IPS-NIHi11 (cell line): ENCODE results near the gene SLC39A11.
"Not testable (repeated sequence)": the region's sequence is repeated elsewhere in the genome, so short reads cannot be mapped to it uniquely, and the experiment has no call there.

ENCODE experiments used
- DNase-seq: peaks from one replicate; pipeline ENCODE4 v3.0.0; 2012; ENCODE audit warnings: mixed read lengths, low spot score

The SLC39A11 gene, protein sequence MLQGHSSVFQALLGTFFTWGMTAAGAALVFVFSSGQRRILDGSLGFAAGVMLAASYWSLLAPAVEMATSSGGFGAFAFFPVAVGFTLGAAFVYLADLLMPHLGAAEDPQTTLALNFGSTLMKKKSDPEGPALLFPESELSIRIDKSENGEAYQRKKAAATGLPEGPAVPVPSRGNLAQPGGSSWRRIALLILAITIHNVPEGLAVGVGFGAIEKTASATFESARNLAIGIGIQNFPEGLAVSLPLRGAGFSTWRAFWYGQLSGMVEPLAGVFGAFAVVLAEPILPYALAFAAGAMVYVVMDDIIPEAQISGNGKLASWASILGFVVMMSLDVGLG

DNA sequence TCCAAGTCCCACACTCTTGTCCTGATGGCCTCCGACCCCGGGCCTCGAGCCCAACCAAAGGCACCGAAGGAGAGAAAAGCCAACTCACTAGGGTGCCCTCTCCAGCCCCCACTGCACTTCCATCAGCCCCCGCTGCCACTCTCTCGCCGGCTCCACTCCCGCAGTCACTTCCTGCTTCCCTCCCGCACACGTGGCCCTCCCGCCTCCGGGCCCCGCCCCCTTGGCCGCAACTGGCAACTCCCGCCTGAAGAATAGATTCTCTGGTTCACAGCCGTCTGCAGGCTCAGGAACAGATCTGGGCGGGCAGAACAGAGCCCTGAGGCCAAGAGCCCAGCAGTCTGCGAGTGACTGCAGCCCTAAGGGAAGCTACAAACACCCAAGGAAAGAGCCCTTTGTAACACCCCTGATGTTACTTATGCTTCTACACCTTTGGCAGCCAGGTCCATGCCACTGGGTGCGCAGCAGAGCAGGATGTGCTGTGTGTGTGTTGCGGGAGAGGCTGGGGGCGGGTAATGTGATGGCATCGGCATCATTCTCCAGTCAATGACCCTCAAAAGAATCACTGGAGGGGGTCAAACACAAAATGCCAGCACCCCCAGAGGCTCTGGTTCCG lies at the start of gene SLC39A11:
Gene SLC39A11, minus strand, starts transcription at position 166 of the 613 bp plus-strand sequence. CDS start 3,924 bp downstream, outside the sequence.
- peak; percentile 97 for DNase-seq

DNA sequence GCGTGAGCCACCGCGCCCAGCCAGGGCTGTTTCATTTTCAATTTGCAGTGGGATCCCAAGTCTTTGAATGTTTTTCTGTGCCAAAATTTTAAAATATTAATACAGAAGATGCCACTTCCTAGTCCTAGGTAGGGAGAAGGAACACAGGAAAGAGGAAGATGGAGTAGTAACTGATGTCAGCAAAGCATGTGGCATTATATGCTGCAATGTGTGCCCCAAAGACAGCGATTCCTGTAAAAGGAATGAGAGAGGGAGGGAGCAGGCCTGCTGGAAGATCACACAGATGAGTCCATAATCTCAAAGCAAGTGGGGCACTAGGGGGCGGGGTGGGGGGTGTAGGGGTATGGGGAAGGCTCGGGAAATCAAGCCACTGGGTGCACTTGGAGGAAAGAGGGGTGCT lies 48.9 kb upstream of the SLC39A11 start:
- no peak for DNase-seq

DNA sequence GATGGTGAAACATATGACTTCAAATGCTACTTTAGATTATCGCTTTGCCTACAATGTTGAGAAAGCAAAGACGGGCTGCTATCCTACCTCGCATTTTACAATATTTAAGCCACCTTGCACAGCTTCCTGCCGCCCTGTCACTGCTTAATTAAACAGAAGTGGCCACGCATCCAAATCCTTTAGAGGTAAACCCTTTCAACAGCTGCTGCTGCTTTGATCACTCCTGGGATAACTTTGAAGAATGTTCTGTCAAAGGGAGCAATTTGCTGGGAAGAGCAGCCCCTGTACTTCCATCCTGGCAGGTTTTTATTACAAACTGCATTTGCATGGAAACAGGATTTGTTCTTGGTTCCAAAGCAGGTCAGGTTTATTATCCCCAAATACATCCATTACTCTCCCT lies 48.1 kb upstream of the SLC39A11 start:
- no peak for DNase-seq

DNA sequence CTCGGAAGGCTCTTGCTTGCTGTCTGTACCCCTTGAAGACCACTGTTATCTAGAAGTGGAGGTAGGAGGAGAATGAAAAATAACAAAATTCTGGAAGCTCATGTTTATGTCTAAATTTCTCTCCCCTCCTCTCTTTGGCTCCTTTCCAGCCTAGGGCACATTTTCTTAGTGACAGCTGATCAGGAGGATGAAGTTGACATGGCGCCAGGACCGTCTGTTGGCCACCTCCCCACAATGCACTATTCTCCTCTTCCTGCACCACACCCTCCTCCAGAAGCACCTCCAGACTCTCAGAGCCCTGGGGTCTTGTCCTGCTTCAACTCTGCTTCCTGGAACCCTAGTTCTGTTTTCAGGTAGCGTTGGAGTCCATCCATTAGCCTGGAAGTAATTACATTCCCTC lies 46.8 kb upstream of the SLC39A11 start:
- DNase-seq, result no peak

DNA sequence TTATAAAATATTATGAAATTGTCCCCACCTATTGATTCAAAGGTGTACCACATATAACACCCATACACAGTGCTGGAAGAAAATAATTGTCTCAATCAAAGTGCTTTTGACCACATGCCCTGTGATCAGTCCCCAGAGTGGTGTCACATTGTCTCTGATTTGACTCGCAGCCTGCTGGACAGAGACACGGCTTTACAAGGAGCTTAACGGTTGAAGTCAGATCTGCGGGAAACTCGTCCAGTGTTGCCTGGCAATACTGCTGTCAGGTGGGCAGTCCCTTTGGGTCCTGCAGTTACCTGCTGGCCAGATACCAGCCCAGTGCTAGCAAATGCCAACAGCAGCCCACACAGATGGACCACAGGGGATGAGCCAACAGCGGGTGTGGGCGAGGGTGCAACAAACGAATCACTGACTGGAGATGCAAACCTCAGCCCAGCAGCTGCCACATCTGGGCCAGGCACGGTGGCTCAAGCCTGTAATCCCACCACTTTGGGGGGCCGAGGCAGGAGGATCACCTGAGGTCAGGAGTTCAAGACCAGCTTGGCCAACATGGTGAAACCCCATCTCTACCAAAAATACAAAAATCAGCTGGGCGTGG lies 46.2 kb upstream of the SLC39A11 start:
- DNase-seq, result peak; percentile 35

DNA sequence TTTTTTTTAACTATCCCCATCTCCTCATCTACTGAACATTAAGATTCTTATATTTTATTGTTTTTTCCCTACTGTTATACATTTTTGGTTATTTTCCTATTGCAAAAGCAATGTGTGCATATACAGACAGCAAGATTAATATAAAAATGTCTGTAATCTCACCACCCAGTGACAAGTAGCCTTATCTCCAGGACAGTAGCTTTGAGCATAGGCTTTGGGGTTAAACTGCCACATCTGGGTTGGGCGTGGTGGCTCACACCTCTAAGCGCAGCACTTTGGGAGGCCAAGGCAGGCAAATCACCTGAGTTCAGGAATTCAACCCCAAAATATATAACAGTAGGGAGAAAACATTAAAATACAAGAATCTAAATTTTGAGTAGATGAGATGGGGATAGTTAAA lies 44.9 kb upstream of the SLC39A11 start:
- DNase-seq, result no peak

DNA sequence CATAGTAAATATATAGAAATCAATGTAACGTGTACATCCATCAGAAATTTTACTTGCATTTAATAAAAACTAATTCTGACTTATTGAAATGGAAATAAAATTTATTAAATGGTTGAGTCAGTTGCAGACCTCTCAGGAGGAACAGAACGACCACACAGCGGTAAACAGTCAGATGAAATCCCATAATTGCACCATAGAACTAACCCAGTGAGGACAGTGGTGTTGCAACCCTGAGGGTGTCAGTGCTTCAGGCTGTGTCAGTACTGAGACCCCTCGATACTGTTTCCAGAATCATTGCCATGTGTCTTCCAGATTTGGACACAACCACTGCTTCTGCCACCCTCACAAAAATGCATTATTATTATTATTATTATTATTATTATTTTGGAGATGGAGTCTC lies 43.3 kb upstream of the SLC39A11 start:
- no peak for DNase-seq

DNA sequence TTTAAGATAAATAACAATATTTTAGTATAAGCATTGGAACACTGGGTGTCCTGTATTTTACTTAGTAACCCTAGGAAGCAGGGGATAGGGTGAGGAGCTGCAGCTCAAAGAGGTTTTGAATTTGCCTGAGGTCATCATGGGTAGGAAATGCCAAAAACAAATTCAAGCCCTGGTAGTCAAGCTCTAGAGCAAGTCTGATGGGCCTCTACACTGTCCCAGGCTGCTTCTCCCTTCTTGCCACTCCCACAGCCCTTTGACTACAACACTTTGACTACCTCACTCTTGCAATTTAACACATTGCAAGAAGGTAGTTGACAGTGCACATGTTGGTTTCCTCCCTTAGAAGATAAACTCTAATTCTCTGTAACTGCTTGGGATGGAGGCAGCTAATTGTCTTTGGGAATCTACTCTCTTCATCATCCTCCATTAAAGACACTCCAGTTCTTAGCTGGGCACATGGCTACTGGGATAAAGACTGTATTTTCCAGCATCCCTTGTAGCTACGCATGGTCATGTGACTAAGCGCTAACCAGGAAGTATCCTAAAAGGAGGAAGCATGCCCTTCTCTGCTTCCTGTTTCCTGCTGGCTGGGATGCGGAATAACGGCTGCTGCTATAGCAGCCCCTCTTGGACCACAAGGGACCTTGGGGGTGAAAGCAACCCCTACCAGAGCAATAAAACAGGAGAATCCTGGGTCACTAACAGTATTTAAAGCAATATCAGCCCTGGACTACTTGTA lies 41.6 kb upstream of the SLC39A11 start:
- no peak for DNase-seq

DNA sequence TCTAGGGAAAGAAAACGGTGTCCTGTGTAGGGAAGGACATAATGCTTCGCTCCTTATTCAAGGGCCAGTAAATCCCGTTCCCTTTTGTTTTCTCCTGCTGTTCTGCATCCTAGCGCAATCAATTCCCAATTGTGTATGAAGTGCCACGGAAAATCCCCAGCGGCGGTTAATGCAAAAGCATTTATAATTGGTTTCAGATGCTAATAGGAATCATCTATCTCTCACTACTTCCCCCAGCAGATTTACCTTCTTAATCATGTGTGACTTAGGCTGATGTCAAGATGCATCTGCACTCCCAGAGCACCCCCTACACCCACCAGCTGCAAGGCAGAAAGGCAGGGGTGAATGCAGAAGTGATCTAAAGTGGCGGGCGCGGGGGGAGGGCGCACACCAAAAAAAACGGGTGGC lies 39.6 kb upstream of the SLC39A11 start:
- DNase-seq, result no peak

DNA sequence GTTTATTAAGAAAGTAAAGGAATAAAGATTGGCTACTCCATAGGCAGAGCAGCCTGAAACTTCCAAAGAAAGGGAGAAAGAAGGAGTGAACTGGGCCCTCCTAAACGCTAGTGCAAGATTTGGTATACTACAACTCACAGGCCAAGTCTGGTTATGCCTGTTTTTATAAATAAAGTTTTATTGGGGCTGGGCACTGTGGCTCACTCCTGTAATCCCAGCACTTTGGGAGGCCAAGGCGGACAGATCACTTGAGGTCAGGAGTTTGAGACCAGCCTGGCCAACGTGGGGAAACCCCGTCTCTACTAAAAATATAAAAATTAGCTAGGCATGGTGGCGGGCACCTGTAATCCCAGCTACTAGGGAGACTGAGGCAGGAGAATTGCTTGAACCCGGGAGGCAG lies 39.0 kb upstream of the SLC39A11 start:
- not testable (repeated sequence) for DNase-seq

DNA sequence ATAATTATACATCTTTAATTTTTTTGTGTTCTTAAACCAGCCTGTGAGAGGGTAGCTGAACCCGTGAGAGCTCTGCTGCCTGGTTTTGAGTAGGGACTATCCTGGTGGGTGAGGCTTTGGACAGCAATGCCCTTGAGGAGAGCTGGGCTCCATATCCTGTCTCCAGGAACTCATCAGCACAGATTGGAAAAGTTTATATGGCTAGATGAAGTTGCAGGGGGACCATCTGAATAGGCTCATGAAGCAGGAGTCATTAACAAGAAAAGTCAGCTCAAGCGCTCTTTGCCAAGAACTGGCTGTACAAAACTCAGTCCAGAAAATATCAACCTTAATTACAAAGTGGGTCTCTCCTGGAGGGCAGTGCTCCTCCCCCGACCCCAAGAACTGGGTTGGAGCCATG lies 38.5 kb upstream of the SLC39A11 start:
- no peak for DNase-seq

DNA sequence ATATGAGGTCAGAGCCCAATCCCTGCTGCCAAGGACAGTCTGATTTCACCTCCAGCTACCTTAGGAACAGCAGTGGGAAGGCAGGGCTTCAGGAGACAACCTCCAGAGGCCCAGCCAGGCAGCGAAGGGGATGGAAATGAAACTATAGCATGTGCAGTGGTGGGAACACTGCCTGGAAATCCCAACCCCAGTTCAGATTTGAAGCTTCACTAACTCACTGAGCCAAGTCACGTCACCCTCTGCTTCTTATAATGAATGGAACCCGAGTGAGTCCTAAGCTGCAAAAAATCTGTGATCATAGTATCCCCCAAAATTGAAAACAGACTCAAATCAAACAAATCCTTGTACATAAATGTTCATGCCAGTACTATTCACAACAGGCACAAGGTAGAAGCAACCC lies 36.0 kb upstream of the SLC39A11 start:
- no peak for DNase-seq

DNA sequence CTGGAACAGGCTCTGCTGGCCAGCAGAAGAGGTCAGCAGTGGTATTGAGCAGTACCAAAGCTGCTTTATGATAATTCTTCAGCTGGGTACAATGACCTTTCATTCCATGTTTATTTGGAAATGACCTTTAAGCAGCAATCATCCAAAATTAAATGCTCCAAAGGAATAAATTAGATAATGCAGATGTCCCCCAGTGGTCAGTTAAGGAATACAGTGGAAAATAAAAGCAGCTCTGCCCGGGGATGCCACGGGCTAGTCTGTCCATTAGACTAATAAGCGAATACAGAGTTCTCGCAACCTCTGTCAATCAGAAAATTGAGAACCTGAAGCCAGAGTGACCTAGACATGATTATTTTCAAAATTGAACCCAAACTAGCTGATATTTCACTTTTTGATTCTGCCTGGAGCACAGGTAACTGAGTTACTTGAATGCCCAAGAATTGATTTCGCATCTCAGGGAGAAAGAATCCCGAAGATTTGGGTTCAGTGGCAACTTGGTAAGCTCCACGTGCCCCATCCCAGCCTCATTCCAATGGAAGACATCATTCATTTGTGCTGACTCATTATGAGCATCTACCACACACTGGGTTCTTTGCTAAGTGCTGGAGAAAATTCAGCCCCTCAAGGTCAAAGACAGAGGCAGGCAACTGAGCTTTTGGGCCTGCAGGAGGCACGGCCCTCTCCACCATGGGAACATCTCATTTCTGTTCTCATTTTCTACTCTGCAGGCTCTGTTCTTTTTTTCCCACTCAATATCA lies 34.4 kb upstream of the SLC39A11 start:
- no peak for DNase-seq

DNA sequence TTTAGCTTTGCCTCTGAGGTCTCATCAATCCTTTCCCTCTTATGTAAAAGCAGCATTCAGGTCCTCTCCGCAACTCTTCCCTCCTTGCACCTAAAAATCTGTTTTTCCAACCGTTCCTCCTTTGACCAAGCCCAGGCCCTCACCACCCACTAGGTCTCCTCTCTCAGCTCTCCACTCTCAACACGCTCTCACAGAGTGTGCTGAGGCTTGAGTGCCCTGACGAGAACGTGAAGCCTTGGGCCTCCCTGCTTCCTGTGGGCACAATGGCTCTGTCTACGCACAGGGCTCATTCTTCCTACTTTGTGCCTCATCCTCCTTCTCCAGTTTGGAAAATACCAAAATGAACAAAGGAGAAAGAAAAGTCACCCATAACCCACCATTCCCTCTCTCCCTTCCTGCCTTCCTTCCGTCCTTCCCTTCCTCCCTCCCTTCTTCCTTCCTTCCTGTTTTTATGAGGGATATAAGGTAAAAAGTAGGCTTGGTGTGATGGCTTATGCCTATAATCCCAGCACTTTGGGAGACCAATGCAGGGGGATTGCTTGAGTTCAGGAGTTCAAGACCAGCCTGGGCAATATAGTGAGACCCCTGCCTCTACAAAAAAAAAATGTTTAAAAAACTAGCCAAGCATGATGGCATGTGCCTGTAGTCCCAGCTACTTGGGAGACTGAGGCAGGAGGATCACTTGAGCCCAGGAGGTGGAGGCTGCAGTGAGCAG lies 31.3 kb upstream of the SLC39A11 start:
- DNase-seq, result no peak

DNA sequence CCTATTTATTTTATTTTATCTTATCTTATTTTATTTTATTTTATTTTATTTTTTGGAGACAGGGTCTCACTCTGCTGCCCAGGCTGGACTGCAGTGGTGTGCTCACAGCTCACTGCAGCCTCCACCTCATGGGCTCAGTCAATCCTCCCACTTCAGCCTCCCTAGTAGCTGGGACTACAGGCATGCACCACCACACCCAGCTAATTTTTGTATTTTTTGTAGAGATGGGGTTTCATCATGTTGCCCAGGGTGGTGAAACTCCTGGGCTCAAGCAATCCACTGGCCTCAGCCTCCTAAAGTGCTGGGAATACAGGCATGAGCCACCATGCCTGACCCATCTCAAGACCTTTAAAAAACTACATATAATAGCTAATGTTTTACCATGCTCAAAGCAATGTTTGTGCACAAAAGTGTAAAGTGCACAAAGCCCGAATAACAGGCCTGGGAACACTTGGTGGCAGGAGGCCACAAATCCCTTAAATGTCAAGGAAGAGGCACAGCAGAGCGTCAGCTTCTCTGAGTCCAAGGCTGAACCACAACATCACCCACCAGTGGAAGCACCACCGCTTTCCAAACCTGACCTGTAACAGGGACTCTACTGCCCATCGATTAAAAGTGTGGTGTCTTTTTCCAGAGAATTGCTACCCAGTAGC lies 30.6 kb upstream of the SLC39A11 start:
- DNase-seq, result no peak

DNA sequence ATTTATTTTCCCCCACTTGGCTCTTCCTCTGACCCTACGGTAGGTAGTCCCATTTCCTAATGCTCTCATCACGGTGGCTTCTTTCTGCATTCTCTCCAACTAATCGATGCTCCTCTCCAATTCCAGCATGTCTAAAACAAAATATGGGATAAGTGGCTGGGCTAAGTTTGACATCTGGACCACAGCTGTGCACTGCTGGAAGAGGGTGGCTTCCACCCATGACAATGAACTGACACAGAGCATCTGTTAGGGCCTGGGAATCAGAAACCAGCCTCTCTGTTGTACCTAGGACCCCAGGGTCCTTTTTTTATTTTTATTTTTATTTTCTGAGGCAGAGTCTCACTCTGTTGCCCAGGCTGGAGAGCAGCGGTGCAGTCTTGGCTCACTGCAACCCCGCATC lies 29.0 kb upstream of the SLC39A11 start:
- no peak for DNase-seq

DNA sequence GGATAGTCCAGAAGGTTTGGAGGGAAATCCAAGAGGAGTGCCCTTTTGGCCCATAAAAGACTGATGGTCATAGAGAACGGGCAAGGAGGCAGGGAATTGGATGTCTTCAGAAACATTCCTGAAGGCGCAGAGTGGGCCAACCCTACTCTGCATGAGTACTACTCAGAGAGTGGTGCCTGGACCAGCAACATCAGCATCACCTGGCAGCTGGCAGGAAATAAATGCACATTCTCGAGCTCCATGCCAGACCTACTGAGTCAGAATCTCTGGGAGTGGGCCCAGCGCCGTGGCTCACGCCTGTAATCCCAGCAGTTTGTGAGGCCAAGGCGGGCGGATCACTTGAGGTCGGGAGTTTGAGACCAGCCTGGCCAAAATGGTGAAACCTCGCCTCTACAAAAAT lies 27.1 kb upstream of the SLC39A11 start:
- no peak for DNase-seq

DNA sequence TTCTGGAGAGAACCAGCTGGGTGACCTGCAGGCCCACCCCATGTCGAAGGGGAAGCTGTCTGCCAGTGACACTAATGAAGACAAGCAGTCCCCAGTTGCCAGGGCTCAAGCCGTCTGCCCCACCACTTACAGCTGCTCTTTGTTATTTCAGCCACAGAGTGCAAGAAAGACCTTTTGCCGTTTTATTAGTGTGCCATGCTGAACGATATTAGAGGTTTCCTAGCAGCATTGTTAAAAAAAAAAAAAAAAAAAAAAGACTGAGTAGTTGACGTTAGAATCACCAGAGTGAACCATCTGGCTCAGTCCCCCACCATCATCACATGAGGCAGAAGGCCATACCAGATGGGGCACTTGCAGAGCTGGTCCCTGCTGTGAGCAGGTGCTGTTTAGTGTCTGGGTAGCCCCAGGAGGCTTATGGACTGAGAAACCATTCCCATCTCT lies 26.5 kb upstream of the SLC39A11 start:
- no peak for DNase-seq

DNA sequence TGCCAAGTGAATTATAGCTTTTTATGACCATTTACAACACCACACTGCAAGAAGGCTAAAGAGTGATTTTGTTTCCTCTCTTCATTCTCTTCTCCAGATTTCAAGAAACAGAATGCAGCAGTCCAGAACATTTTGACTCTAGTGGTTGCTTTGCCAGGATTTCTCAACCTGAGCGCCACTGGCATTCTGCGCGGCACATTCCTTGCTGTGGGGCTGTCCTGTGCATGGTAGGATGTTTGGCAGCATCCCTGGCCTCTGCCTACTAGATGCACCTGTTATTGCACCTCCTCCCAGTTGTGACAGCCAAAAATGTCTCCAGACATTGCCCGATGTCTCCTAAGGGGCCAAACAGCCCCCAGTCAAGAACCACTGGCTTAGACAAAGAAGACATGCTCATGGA lies 25.7 kb upstream of the SLC39A11 start:
- DNase-seq, result no peak

DNA sequence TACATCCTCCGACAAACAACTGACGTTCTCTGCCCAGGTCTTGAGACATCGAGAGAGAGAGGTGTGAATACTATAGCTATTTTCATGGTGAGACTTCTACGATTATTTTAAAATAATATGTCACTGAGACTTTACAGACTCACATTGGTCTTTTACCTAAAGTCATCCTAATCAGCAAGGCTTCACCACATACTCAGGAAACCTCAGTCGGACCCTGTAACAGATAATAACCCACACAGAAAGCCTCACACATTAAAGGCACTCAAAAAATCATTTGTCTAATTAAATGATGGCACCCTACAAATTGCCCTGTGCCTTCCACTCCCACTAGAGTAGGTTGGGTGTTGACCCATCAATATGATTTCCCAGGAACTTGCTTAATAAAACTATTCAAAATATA lies 19.8 kb upstream of the SLC39A11 start:
- DNase-seq, result no peak

DNA sequence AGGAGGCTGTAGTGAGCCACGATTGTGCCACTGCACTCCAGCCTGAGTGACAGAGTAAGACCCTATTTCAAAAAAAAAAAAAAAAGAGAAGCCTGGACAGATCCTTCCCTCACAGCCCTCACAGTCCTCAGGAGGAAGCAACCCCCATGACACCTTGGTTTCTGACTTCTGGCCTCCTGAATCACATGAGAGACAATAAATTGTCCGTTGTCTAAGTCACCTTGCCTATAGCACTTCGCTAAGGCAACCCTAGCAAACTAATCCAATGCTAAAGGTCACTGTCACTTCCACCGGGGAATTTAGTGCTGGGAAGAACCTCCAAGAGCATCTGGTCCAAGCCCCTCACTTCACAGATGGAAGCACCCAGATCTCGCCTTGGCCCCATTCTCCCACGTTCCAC lies 18.9 kb upstream of the SLC39A11 start:
- DNase-seq, result no peak
